HepG2 (cell line): ENCODE measurements around the gene CFH. TPM values are rescaled to one million over a fixed set of nuclear protein-coding genes. Genes with fewer than 3 reads are reported as not detected.

Source experiments
- ATAC-seq: fragments of 200-7000 bp; cut with Tn5 transposase; 3 replicates; pipeline ENCODE4 v1.9.1; 2020; ENCODE audit warnings: mild to moderate bottlenecking, moderate library complexity
- BruUV-seq: library from RNA; stranded (reverse); fragments of 400-500 nt; replicated peaks from 2 replicates; lab custom pipeline; 2021; lab: Mats Ljungman, UMichigan
- CTCF ChIA-PET: fragments of 300-600 bp; formaldehyde crosslinking; extraction: SDS; loops from one replicate; lab custom pipeline; 2021; ENCODE audit warnings: low total read pairs, inconsistent platforms, low intra/inter-chr PET ratio; lab: Yijun Ruan, JAX
- POLR2A ChIA-PET: fragments of 350-600 bp; sonication (Branson Sonifier 250); formaldehyde crosslinking; loops from one replicate; lab custom pipeline; 2020; ENCODE audit warnings: antibody characterized with exemption, inconsistent platforms; lab: Yijun Ruan, JAX
- DNase-seq: peaks from one replicate; pipeline ENCODE4 v3.0.0-alpha.2; 2015; ENCODE audit warnings: low spot score
- FAIRE-seq: peaks from 3 replicates; lab custom pipeline; 2011; peaks lifted over from hg19 to GRCh38; lab: Jason Lieb, UNC
- H2AFZ ChIP-seq: one replicate; pipeline ENCODE4 v1.6.1; 2011; ENCODE audit warnings: low read length, inconsistent platforms
- H3K27ac ChIP-seq: fragments of 300-600 bp; 3 replicates; pipeline ENCODE4 v1.8.0; 2011; ENCODE audit warnings: mixed run types, mild to moderate bottlenecking, mixed read lengths, low read length, inconsistent platforms; ENCODE audit not compliant: insufficient read depth; ENCODE audit errors: extremely low read length
- H3K27me3 ChIP-seq, 2 experiments: fragments of 200-600 bp in 1 of 2; 2 replicates in 1 of 2; 3 replicates in 1 of 2; pipeline versions ENCODE4 v1.6.0 to v1.8.0; 2011; ENCODE audit warnings: low read length in 2 of 2, mild to moderate bottlenecking in 2 of 2, moderate library complexity in 2 of 2, inconsistent platforms in 1 of 2; ENCODE audit not compliant: insufficient read depth in 2 of 2, control insufficient read depth in 1 of 2
- H3K36me3 ChIP-seq, 2 experiments: fragments of 200-600 bp in 1 of 2; replicated peaks in 1 of 2; 2 replicates in 1 of 2; 3 replicates in 1 of 2; pipeline versions ENCODE4 v1.5.1 to v1.8.0; 2011; ENCODE audit warnings: low read length in 2 of 2, inconsistent platforms in 1 of 2; ENCODE audit not compliant: insufficient read depth in 2 of 2, control insufficient read depth in 1 of 2
- H3K4me1 ChIP-seq: 2 replicates; pipeline ENCODE4 v1.5.1; 2012; ENCODE audit warnings: low read length, inconsistent platforms; ENCODE audit not compliant: insufficient read depth
- H3K4me2 ChIP-seq: 2 replicates; pipeline ENCODE4 v1.6.0; 2011; ENCODE audit warnings: low read depth, low read length, inconsistent platforms
- H3K4me3 ChIP-seq, 3 experiments: fragments of 200-600 bp in 1 of 3; sonication (generic), shearing (Covaris generic) in 1 of 3; replicated peaks in 1 of 3; 2 replicates each; pipeline ENCODE4 v1.5.1; 2011 to 2016; ENCODE audit warnings: low read length in 3 of 3, inconsistent platforms in 2 of 3, low read depth in 2 of 3, mild to moderate bottlenecking in 2 of 3, control low read depth in 1 of 3, mixed read lengths in 1 of 3; ENCODE audit not compliant: insufficient read depth in 1 of 3
- H3K79me2 ChIP-seq: one replicate; pipeline ENCODE4 v1.6.1; 2011; ENCODE audit warnings: low read length, inconsistent platforms; ENCODE audit not compliant: insufficient read depth
- H3K9ac ChIP-seq: 2 replicates; pipeline ENCODE4 v1.6.0; 2011; ENCODE audit warnings: mild to moderate bottlenecking, low read depth, low read length, inconsistent platforms; ENCODE audit not compliant: insufficient read depth
- H3K9me3 ChIP-seq: 2 replicates; pipeline ENCODE4 v1.5.1; 2012; ENCODE audit warnings: mild to moderate bottlenecking, low read length
- H4K20me1 ChIP-seq: 2 replicates; pipeline ENCODE4 v1.6.0; 2011; ENCODE audit warnings: inconsistent platforms, mild to moderate bottlenecking, low read length, moderate library complexity; ENCODE audit not compliant: insufficient read depth
- AKAP8 ChIP-seq: sonication (generic); formaldehyde crosslinking; IDR thresholded peaks from 2 replicates; pipeline ENCODE4 v1.5.1; 2020; ENCODE audit warnings: mild to moderate bottlenecking, missing genetic modification reagents
- CBX5 ChIP-seq: sonication (generic); formaldehyde crosslinking; IDR thresholded peaks from 2 replicates; pipeline ENCODE4 v1.4.0; 2020; ENCODE audit warnings: missing genetic modification reagents, borderline replicate concordance
- EZH2 ChIP-seq: conservative IDR thresholded peaks from 2 replicates; pipeline ENCODE4 v1.6.1; 2012; ENCODE audit warnings: mild to moderate bottlenecking, low read depth, low read length, moderate library complexity
- GMEB1 ChIP-seq: sonication (generic); formaldehyde crosslinking; IDR thresholded peaks from 2 replicates; pipeline ENCODE4 v1.5.1; 2020; ENCODE audit warnings: missing genetic modification reagents, mild to moderate bottlenecking, borderline replicate concordance
- NONO ChIP-seq, 2 experiments: fragments of 450-650 bp in 1 of 2; sonication (generic) in 1 of 2; formaldehyde crosslinking in 1 of 2; IDR thresholded peaks in 1 of 2; conservative IDR thresholded peaks in 1 of 2; 2 replicates each; pipeline versions ENCODE4 v1.6.1 to v1.8.0; 2017 to 2022; ENCODE audit warnings: mild to moderate bottlenecking in 1 of 2, missing genetic modification reagents in 1 of 2, moderate library complexity in 1 of 2
- RBFOX2 ChIP-seq: fragments of 200-400 bp; formaldehyde crosslinking; IDR thresholded peaks from 2 replicates; pipeline ENCODE4 v1.6.1; 2017; ENCODE audit warnings: low read depth, mild to moderate bottlenecking, low read length
- SATB2 ChIP-seq: sonication (generic); formaldehyde crosslinking; IDR thresholded peaks from 2 replicates; pipeline ENCODE4 v1.5.0; 2020; ENCODE audit warnings: missing genetic modification reagents
- SNAPC4 ChIP-seq: sonication (generic); formaldehyde crosslinking; IDR thresholded peaks from 2 replicates; pipeline ENCODE4 v1.4.0; 2020; ENCODE audit warnings: mild to moderate bottlenecking, missing genetic modification reagents
- SP140L ChIP-seq: sonication (generic); formaldehyde crosslinking; IDR thresholded peaks from 2 replicates; pipeline ENCODE4 v1.4.0; 2020; ENCODE audit warnings: missing genetic modification reagents, borderline replicate concordance
- ZNF3 ChIP-seq: IDR thresholded peaks from 2 replicates; pipeline ENCODE4 v1.7.0; 2017; ENCODE audit warnings: inconsistent platforms
- ZNF326 ChIP-seq: sonication (generic); formaldehyde crosslinking; IDR thresholded peaks from 2 replicates; pipeline ENCODE4 v1.4.0; 2020; ENCODE audit warnings: missing genetic modification reagents, borderline replicate concordance
- ZNF431 ChIP-seq: sonication (generic); formaldehyde crosslinking; IDR thresholded peaks from 2 replicates; pipeline ENCODE4 v1.9.0; 2022; ENCODE audit warnings: missing genetic modification reagents, low read depth, mild to moderate bottlenecking, borderline replicate concordance
- ZNF501 ChIP-seq: sonication (generic); formaldehyde crosslinking; IDR thresholded peaks from 2 replicates; pipeline ENCODE4 v1.5.1; 2020; ENCODE audit warnings: mild to moderate bottlenecking, moderate library complexity, missing genetic modification reagents
- ZNF7 ChIP-seq: IDR thresholded peaks from 2 replicates; pipeline ENCODE4 v1.6.1; 2016; ENCODE audit warnings: missing biosample characterization, missing genetic modification reagents
- ZSCAN25 ChIP-seq: sonication (generic); formaldehyde crosslinking; IDR thresholded peaks from 2 replicates; pipeline ENCODE4 v1.8.0; 2022; ENCODE audit warnings: mild to moderate bottlenecking, missing genetic modification reagents
- WGBS: methylation state at CpG from one replicate; pipeline ENCODE4 v1.1.6; 2017; ENCODE audit warnings: low lambda C conversion rate; 5-methylcytosine and 5-hydroxymethylcytosine counted together
- in situ Hi-C: cut with HindIII; loops from 2 replicates; pipeline ENCODE4 v1.10.0; 2017; ENCODE audit warnings: low pct_unique_long_range_greater_than_20kb; ENCODE audit not compliant: extremely low pct_ligation_motif_present
- intact Hi-C: fragments of 100-400 bp; cut with micrococcal nuclease; formaldehyde crosslinking; loops from one replicate; pipeline ENCODE4 v1.10.0; 2022; ENCODE audit not compliant: unreplicated experiment
- polyA plus RNA-seq, 8 experiments: library from polyadenylated mRNA; depleted of rRNA in 3 of 8; stranded (reverse) in 7 of 8; unstranded in 1 of 8; fragments of >200 nt; fragmentation: Illumina TruSeq in 4 of 8; extraction: Trizol in 4 of 8; gene quantifications; 2 replicates each; pipeline versions ENCODE4 v1.2.1 to v1.2.3, GENCODE V29; 2011 to 2016; ENCODE audit warnings: low read depth in 4 of 8, missing spikeins in 1 of 8, mixed read lengths in 1 of 8; ENCODE audit not compliant: insufficient read depth in 1 of 8
- total RNA-seq, 5 experiments: library from RNA; depleted of rRNA; stranded (reverse); fragments of >200 nt; fragmentation: Illumina TruSeq; extraction: Trizol; gene quantifications; 2 replicates each; pipeline ENCODE4 v1.2.3, GENCODE V29; 2016; ENCODE audit warnings: low read depth in 1 of 5

The CFH gene
- total and polyA plus RNA-seq, 2 of the 13 experiments (the other 11 are each of a cell fraction or from before 2014, with no cell fraction given): not detected

DNA sequence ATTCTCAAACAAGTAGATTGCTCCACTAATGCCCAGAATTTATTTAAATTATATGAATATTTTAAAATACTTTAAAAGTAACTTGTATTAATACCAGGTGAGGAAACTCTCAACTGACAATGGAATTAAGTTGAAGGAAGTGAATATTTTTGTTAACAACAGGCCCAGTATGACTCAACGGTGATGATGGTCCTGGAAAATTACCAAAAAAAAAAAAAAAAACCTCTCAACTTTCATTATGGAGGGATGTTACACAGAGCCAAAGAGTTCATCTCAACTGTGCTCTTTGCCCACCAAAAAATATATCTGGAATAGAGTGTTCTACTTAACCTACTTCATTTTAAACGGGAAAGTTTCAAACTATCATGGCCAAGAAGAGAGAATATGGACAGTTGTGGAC, 28.3 kb downstream of the CFH start:
- POLR2A ChIA-PET: no interaction called here

More for the DNA sequence above, 28.3 kb downstream of the CFH start:
- WGBS: 4% methylated on average over 2 of the region's 2 CpGs
- H3K4me3 ChIP-seq: no peak overlapping the region
- no peaks in the 10 kb centered on the region for H3K4me1 ChIP-seq
- no peak overlapping the region for H3K4me2 ChIP-seq
- CTCF ChIA-PET: no interaction called here
- no TSS peak for BruUV-seq
- intact Hi-C loops: no loop called here
- in situ Hi-C loops: no loop called here
- H3K79me2 ChIP-seq: no peaks in the 10 kb centered on the region
- H3K9ac ChIP-seq: no peak overlapping the region
- no peaks in the 10 kb centered on the region for H3K9me3 ChIP-seq
- H4K20me1 ChIP-seq: no peaks in the 10 kb centered on the region
- H2AFZ ChIP-seq: no peak overlapping the region
- H3K27ac ChIP-seq: no peak overlapping the region
- no peaks in the 10 kb centered on the region for H3K27me3 ChIP-seq
- ATAC-seq (no peak), DNase-seq (no peak), FAIRE-seq (no peak)
- no peaks in the 10 kb centered on the region for H3K36me3 ChIP-seq
- TF ChIP-seq SNAPC4 (no peak), ZNF326 (CRISPR knock-in tag) (no peak), ZNF501 (no peak), SATB2 (CRISPR knock-in tag) (no peak), EZH2 (no peak), CBX5 (CRISPR knock-in tag) (no peak), ZSCAN25 (CRISPR knock-in tag) (no peak), NONO (IDR thresholded peaks at IDR 0.05) (no peak), NONO (CRISPR knock-in tag; conservative IDR thresholded peaks at IDR 0.05) (no peak), AKAP8 (CRISPR knock-in tag) (no peak), SP140L (CRISPR knock-in tag) (no peak), ZNF3 (CRISPR knock-in tag) (no peak), ZNF431 (CRISPR knock-in tag) (no peak), GMEB1 (CRISPR knock-in tag) (no peak), RBFOX2 (no peak), ZNF7 (no peak)
